BLaER1 (cell line): ENCODE results near the gene NKPD1.
A peak's percentile ranks its signal among the peaks of the same experiment; 100 is the strongest.

Experiments
- H3K27ac ChIP-seq: shearing (Covaris generic); formaldehyde crosslinking; 2 replicates; pipeline ENCODE4 v1.8.1; 2022
- H3K27me3 ChIP-seq: shearing (Covaris generic); formaldehyde crosslinking; 2 replicates; pipeline ENCODE4 v1.8.1; 2022
- H3K36me3 ChIP-seq: shearing (Covaris generic); formaldehyde crosslinking; 2 replicates; pipeline ENCODE4 v1.8.1; 2022
- H3K4me1 ChIP-seq: shearing (Covaris generic); formaldehyde crosslinking; 2 replicates; pipeline ENCODE4 v1.8.1; 2022
- H3K4me2 ChIP-seq: shearing (Covaris generic); formaldehyde crosslinking; 2 replicates; pipeline ENCODE4 v1.8.1; 2022
- H3K4me3 ChIP-seq: shearing (Covaris generic); formaldehyde crosslinking; 2 replicates; pipeline ENCODE4 v1.8.1; 2022
- H3K9ac ChIP-seq: shearing (Covaris generic); formaldehyde crosslinking; 2 replicates; pipeline ENCODE4 v1.8.1; 2022
- H3K9me3 ChIP-seq: shearing (Covaris generic); formaldehyde crosslinking; 2 replicates; pipeline ENCODE4 v1.8.1; 2022
- H4K20me1 ChIP-seq: shearing (Covaris generic); formaldehyde crosslinking; 2 replicates; pipeline ENCODE4 v1.8.1; 2022
- Cebpa-rat ChIP-seq: shearing (Covaris generic); IDR thresholded peaks from 2 replicates; pipeline ENCODE4 v1.8.1; 2022

The NKPD1 gene, protein sequence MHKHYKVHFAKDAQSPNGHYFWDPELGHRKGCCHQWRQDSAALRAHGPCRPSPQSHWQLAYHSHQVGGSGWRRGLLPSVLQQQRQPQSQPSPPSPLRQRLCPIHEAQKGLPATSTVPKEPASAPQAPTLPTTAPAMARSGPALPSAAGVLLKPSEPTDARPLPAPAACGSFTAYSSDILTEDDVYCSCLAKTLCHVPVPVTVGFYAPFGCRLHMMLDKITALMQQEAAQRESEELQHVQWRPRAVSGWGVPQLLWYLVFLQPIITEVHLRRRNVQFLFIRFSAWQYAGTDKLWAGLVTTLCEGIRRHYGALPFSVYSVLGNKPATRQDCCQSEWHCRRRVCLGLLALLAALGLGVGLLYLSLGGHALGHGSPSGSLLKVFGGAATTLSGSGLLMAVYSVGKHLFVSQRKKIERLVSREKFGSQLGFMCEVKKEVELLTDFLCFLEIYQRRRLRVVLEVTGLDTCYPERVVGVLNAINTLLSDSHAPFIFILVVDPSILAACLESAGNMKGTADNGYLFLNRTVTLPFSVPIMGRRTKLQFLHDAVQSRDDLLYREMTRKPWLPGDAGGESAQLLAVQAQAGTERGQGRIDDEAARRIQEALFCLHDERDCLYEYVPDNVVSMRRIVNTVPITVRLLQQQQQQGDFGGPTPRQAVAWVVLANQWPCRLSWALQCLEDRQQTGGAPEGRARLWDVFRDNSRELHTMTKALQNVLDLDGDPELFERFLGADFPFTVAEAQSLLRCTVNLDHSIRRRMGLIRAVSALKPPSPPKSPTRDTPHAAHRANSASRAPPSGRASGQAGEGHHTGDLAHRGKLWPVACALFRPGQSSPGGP

DNA sequence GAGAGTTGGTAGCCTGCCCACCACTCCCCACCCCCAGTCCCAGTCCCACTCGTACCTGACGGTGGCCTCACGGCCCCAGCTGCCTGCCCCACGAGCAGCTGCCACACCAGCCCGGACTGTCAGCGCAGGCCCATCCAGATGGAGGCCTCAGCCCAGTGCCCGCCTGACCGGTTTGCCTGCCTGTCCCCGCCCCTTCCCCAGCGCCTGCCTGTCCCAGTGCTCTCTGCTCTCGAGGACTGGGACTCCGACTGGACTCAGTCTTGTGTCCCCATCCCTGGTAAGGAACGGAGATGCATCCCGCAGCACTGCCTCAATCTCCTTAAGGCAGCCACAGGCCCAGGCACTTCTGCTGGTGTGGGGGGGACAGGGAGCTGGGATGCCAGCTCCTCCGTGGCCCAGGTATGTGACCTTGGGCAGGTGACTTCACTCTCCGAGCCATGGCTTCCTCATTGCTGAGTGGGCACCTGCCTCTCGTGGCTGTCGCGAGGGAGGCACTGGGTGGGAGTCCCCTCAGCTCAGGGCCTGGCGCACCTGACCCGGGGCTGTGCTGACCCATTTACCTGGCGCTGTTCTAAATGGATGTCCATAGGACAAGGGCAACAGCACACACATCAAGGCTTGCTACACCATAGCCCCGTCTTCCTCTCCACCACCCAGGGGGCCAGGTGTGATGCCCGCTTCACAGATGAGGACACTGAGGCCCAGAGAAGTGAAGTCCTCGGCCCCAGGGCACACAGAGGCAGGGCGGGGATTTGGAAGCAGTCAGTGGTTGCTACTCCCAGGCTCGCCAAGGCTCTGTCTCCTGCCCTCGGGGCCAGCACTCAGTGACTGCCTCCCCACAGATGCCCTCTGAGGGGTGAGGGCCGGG is at the start of gene NKPD1:
Gene NKPD1 (minus strand): TSS at position 113 of the 868 bp plus-strand sequence. CDS start 832 bp downstream, outside the sequence.
- peaks cover 49% of the 10 kb centered on the region for H3K4me1 ChIP-seq
- TF ChIP-seq Cebpa-rat, result no peak

GRCh38 chr19:45206328-45206727 is 45.5 kb upstream of the NKPD1 start:
- Histone ChIP-seq H3K36me3 (0 out of 2 replicates have a peak, but pooled peaks cover 4% of the 10 kb centered on the region), H3K4me2 (no peak overlapping the region), H3K27me3 (no peaks in the 10 kb centered on the region), H4K20me1 (no peaks in the 10 kb centered on the region), H3K4me1 (peaks cover 16% of the 10 kb centered on the region), H3K9ac (no peak overlapping the region), H3K4me3 (no peak overlapping the region), H3K9me3 (peaks cover 15% of the 10 kb centered on the region), H3K27ac (no peak overlapping the region)
- no peak for TF ChIP-seq Cebpa-rat

More for the DNA sequence above, at the start of gene NKPD1:
- no peaks in the 10 kb centered on the region for H3K36me3 ChIP-seq
- no peaks in the 10 kb centered on the region for H4K20me1 ChIP-seq
- 0 out of 2 replicates have a peak within 1 kb of the TSS, but pooled peaks have one; percentile 19 for H3K9ac ChIP-seq
- H3K4me2 ChIP-seq, result no peak within 1 kb of the TSS
- no peaks in the 10 kb centered on the region for H3K27me3 ChIP-seq
- no peaks in the 10 kb centered on the region for H3K9me3 ChIP-seq
- H3K27ac ChIP-seq, result no peak within 1 kb of the TSS
- H3K4me3 ChIP-seq, result no peak within 1 kb of the TSS

DNA sequence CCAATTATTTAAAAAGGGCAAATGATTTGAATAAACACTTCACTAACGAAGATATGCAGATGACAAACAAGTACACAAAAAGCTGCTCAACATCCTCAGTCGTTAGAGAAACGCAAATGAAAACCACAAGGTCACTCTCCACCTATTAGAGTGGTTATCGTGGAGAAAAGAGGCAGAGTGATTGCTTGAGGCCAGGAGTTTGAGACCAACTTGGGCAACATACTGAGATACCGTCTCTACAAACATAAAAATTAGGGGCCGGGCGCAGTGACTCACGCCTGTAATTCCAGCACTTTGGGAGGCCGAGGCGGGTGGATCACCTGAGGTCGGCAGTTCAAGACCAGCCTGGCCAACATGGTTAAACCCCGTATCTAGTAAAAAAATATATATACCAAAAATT is 45.0 kb upstream of the NKPD1 start:
- H4K20me1 ChIP-seq, result no peaks in the 10 kb centered on the region

DNA sequence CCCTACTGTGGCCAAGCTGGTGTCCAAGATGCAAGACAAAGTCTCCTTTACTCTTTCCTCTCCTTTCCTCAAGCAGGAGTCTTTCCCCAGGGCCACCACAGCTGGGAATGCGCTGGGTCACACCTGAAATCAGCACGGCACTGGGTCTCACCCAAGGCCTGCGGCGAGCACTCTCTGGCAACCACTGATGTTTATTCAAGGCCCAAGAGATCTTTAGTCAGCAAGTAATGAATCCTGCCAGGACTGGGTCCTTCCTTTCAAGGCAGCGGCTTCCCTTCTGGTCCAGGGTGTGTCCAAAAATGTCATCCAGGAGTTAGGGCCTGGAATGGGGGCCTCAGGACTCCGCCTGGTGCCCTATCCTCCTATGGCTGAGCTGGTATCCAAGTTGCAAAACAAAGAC is 41.9 kb upstream of the NKPD1 start:
- Histone ChIP-seq H3K9ac (no peak overlapping the region), H4K20me1 (no peaks in the 10 kb centered on the region), H3K4me3 (no peak overlapping the region), H3K4me1 (peaks cover 5% of the 10 kb centered on the region; the same call in 1 of the 2 replicates), H3K4me2 (no peak overlapping the region), H3K27me3 (no peaks in the 10 kb centered on the region), H3K27ac (no peak overlapping the region), H3K36me3 (0 out of 2 replicates have a peak, but pooled peaks cover 4% of the 10 kb centered on the region), H3K9me3 (peaks cover 16% of the 10 kb centered on the region)
- TF ChIP-seq Cebpa-rat, result no peak

More for the DNA sequence above, 45.0 kb upstream of the NKPD1 start:
- H3K27ac ChIP-seq, result no peak overlapping the region
- H3K9ac ChIP-seq, result no peak overlapping the region
- peaks cover 16% of the 10 kb centered on the region for H3K9me3 ChIP-seq
- no peaks in the 10 kb centered on the region for H3K27me3 ChIP-seq
- no peak overlapping the region for H3K4me2 ChIP-seq
- H3K4me3 ChIP-seq, result no peak overlapping the region
- no peak for TF ChIP-seq Cebpa-rat
- H3K36me3 ChIP-seq, result 0 out of 2 replicates have a peak, but pooled peaks cover 4% of the 10 kb centered on the region
- peaks cover 11% of the 10 kb centered on the region for H3K4me1 ChIP-seq

DNA sequence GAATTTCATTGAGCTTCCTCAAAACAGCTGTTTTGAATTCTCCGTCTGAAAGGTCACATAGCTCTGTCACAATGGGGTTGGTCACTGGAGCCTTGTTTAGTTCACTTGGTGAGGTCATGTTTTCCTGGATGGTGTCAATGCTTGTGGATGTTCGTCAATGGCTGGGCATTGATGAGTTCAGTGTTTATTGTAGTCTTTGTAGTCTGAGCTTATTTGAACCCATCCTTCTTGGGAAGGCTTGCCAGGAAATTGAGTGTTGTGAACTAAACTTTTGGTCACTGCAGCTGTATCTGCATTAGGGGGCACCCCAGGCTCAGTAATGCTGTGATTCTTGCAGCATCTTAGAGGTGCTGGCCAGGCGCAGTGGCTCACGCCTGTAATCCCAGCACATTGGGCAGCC is 39.8 kb upstream of the NKPD1 start:
- no peak overlapping the region for H3K27ac ChIP-seq
- H3K4me2 ChIP-seq, result no peak overlapping the region
- peaks cover 14% of the 10 kb centered on the region for H3K4me1 ChIP-seq
- H3K9me3 ChIP-seq, result peaks cover 16% of the 10 kb centered on the region
- H3K36me3 ChIP-seq, result 0 out of 2 replicates have a peak, but pooled peaks cover 4% of the 10 kb centered on the region
- no peaks in the 10 kb centered on the region for H4K20me1 ChIP-seq
- H3K9ac ChIP-seq, result no peak overlapping the region
- no peaks in the 10 kb centered on the region for H3K27me3 ChIP-seq
- no peak for TF ChIP-seq Cebpa-rat
- no peak overlapping the region for H3K4me3 ChIP-seq

GRCh38 chr19:45195764-45196163 is 35.0 kb upstream of the NKPD1 start:
- Histone ChIP-seq H3K4me2 (no peak overlapping the region), H3K27ac (no peak overlapping the region), H3K9me3 (no peaks in the 10 kb centered on the region), H3K4me1 (peaks cover 9% of the 10 kb centered on the region), H3K36me3 (no peaks in the 10 kb centered on the region), H4K20me1 (no peaks in the 10 kb centered on the region), H3K9ac (no peak overlapping the region), H3K4me3 (no peak overlapping the region), H3K27me3 (no peaks in the 10 kb centered on the region)
- TF ChIP-seq Cebpa-rat, result no peak

DNA sequence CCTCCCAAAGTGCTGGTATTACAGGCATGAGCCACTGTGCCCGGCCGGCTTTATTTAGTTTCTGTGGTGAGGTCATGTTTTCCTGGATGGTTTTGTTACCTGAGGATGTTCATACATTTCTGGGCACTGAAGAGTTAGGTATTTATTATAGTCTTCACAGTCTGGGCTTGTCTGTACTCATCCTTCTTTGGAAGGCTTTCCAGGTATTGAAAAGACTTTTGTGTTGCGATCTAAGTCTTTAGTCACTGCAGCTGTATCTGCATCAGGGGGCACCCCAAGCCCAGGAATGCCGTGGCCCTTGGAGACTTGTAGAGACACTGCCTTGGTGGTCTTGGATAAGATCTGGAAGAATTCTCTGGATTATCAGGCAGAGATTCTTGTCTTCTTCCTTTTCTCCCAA is 30.6 kb upstream of the NKPD1 start:
- Histone ChIP-seq H3K9me3 (no peaks in the 10 kb centered on the region), H3K4me2 (no peak overlapping the region), H3K9ac (no peak overlapping the region), H3K4me1 (peaks cover 5% of the 10 kb centered on the region), H3K36me3 (no peaks in the 10 kb centered on the region), H3K27me3 (no peaks in the 10 kb centered on the region), H3K27ac (no peak overlapping the region), H3K4me3 (no peak overlapping the region), H4K20me1 (no peaks in the 10 kb centered on the region)
- no peak for TF ChIP-seq Cebpa-rat

- Histone ChIP-seq H3K4me3 (no peak overlapping the region), H3K4me1 (peaks cover 9% of the 10 kb centered on the region), H4K20me1 (no peaks in the 10 kb centered on the region), H3K9me3 (no peaks in the 10 kb centered on the region), H3K36me3 (no peaks in the 10 kb centered on the region), H3K9ac (no peak overlapping the region), H3K27me3 (no peaks in the 10 kb centered on the region), H3K4me2 (no peak overlapping the region), H3K27ac (no peak overlapping the region)
- TF ChIP-seq Cebpa-rat, result no peak
Observed at GRCh38 chr19:45189971-45190370, 29.2 kb upstream of the NKPD1 start.

GRCh38 chr19:45187421-45188100 is 26.8 kb upstream of the NKPD1 start:
- Histone ChIP-seq H3K36me3 (no peaks in the 10 kb centered on the region), H3K4me3 (no peak overlapping the region), H3K9ac (no peak overlapping the region), H3K4me1 (peaks cover 24% of the 10 kb centered on the region), H3K4me2 (0 out of 2 replicates have a peak overlapping the region, but pooled peaks have one; percentile 14), H3K9me3 (no peaks in the 10 kb centered on the region), H3K27me3 (no peaks in the 10 kb centered on the region), H3K27ac (no peak overlapping the region), H4K20me1 (no peaks in the 10 kb centered on the region)
- TF ChIP-seq Cebpa-rat, result no peak
